H9 (cell line): ENCODE results near the gene TSPAN18. TPM values are rescaled to one million over a fixed set of nuclear protein-coding genes. Genes with fewer than 3 reads are reported as not detected.

Source experiments
- DNase-seq: peaks from one replicate; pipeline ENCODE4 v3.0.0-alpha.2; 2017
- H2AFZ ChIP-seq: one replicate; pipeline ENCODE4 v1.6.1; 2013; ENCODE audit warnings: mild to moderate bottlenecking, low read length, control low read depth, moderate library complexity
- H2AK5ac ChIP-seq: 2 replicates; pipeline ENCODE4 v1.6.1; 2013; ENCODE audit warnings: low read length, control low read depth, mixed read lengths; ENCODE audit not compliant: insufficient read length
- H2BK120ac ChIP-seq: one replicate; pipeline ENCODE4 v1.6.1; 2013; ENCODE audit warnings: low read depth, mild to moderate bottlenecking, low read length, control low read depth, inconsistent platforms; ENCODE audit not compliant: poor library complexity, severe bottlenecking
- H2BK12ac ChIP-seq: 2 replicates; pipeline ENCODE4 v1.6.1; 2013; ENCODE audit warnings: low read length, control low read depth, mixed read lengths, low read depth; ENCODE audit not compliant: insufficient read length
- H2BK15ac ChIP-seq: 2 replicates; pipeline ENCODE4 v1.6.1; 2013; ENCODE audit warnings: low read depth, low read length, control low read depth
- H2BK20ac ChIP-seq: one replicate; pipeline ENCODE4 v1.6.1; 2013; ENCODE audit warnings: low read depth, mild to moderate bottlenecking, low read length, control low read depth, inconsistent platforms; ENCODE audit not compliant: poor library complexity, severe bottlenecking
- H2BK5ac ChIP-seq: 2 replicates; pipeline ENCODE4 v1.6.1; 2013; ENCODE audit warnings: low read length, control low read depth, mixed read lengths; ENCODE audit not compliant: insufficient read length
- H3K14ac ChIP-seq: 2 replicates; pipeline ENCODE4 v1.6.1; 2013; ENCODE audit warnings: low read length, control low read depth; ENCODE audit not compliant: insufficient read depth
- H3K18ac ChIP-seq: 2 replicates; pipeline ENCODE4 v1.6.1; 2013; ENCODE audit warnings: low read depth, mild to moderate bottlenecking, mixed read lengths, low read length, control low read depth; ENCODE audit not compliant: insufficient read length
- H3K23ac ChIP-seq: 2 replicates; pipeline ENCODE4 v1.6.1; 2013; ENCODE audit warnings: low read length, control low read depth, mixed read lengths, low read depth; ENCODE audit not compliant: insufficient read length
- H3K23me2 ChIP-seq: 2 replicates; pipeline ENCODE4 v1.6.1; 2013; ENCODE audit warnings: low read depth, mild to moderate bottlenecking, mixed read lengths, low read length, control low read depth; ENCODE audit not compliant: insufficient read length, poor library complexity, severe bottlenecking
- H3K27ac ChIP-seq: 2 replicates; pipeline ENCODE4 v1.5.1; 2013; ENCODE audit warnings: low read length, control low read depth, mixed read lengths, low read depth; ENCODE audit not compliant: insufficient read length
- H3K27me3 ChIP-seq: 2 replicates; pipeline ENCODE4 v1.6.1; 2013; ENCODE audit warnings: low read length, control low read depth, inconsistent platforms; ENCODE audit not compliant: insufficient read depth
- H3K4ac ChIP-seq: 2 replicates; pipeline ENCODE4 v1.6.1; 2013; ENCODE audit warnings: low read depth, mild to moderate bottlenecking, control low read depth, inconsistent platforms, low read length, moderate library complexity
- H3K4me1 ChIP-seq: 2 replicates; pipeline ENCODE4 v1.6.1; 2013; ENCODE audit warnings: low read length, control low read depth, inconsistent platforms; ENCODE audit not compliant: insufficient read depth
- H3K4me2 ChIP-seq: 2 replicates; pipeline ENCODE4 v1.6.1; 2013; ENCODE audit warnings: low read length, control low read depth, mixed read lengths; ENCODE audit not compliant: insufficient read length, insufficient read depth
- H3K56ac ChIP-seq: 2 replicates; pipeline ENCODE4 v1.6.1; 2013; ENCODE audit warnings: low read depth, mild to moderate bottlenecking, mixed read lengths, low read length, control low read depth; ENCODE audit not compliant: insufficient read length
- H3K79me1 ChIP-seq: 2 replicates; pipeline ENCODE4 v1.6.1; 2013; ENCODE audit warnings: low read depth, mild to moderate bottlenecking, moderate library complexity, low read length, control low read depth, inconsistent platforms; ENCODE audit not compliant: insufficient read depth, poor library complexity, severe bottlenecking
- H3K79me2 ChIP-seq: 2 replicates; pipeline ENCODE4 v1.6.1; 2013; ENCODE audit warnings: low read length, control low read depth, inconsistent platforms; ENCODE audit not compliant: insufficient read depth
- H3K9ac ChIP-seq: 2 replicates; pipeline ENCODE4 v1.6.1; 2013; ENCODE audit warnings: low read length, control low read depth, mixed read lengths; ENCODE audit not compliant: insufficient read length; ENCODE audit errors: extremely low read depth
- H3K9me3 ChIP-seq: one replicate; pipeline ENCODE4 v1.6.1; 2013; ENCODE audit warnings: low read depth, low read length, inconsistent platforms; ENCODE audit not compliant: control insufficient read depth
- H3T11ph ChIP-seq: one replicate; pipeline ENCODE4 v1.6.1; 2013; ENCODE audit warnings: mild to moderate bottlenecking, low read length, control low read depth, inconsistent platforms
- H4K20me1 ChIP-seq: one replicate; pipeline ENCODE4 v1.6.1; 2013; ENCODE audit not compliant: control insufficient read depth, insufficient read length, insufficient read depth
- H4K5ac ChIP-seq: 2 replicates; pipeline ENCODE4 v1.6.1; 2013; ENCODE audit warnings: low read depth, mild to moderate bottlenecking, mixed read lengths, low read length, control low read depth; ENCODE audit not compliant: insufficient read length
- H4K8ac ChIP-seq: replicated peaks from 2 replicates; pipeline ENCODE4 v1.6.1; 2013; ENCODE audit warnings: low read length, control low read depth, mixed read lengths, low read depth; ENCODE audit not compliant: insufficient read length
- H4K91ac ChIP-seq: 2 replicates; pipeline ENCODE4 v1.6.1; 2013; ENCODE audit warnings: low read depth, mild to moderate bottlenecking, moderate library complexity, mixed read lengths, low read length, control low read depth; ENCODE audit not compliant: insufficient read length
- H3K27ac Mint-ChIP-seq, 3 experiments: 2 replicates in 2 of 3; 3 replicates in 1 of 3; pipeline ENCODE4 v1.8.0; 2020 to 2021; ENCODE audit warnings: mixed read lengths in 3 of 3, mild to moderate bottlenecking in 1 of 3, moderate library complexity in 1 of 3
- H3K27me3 Mint-ChIP-seq: 2 replicates; pipeline ENCODE4 v1.8.0; 2021; ENCODE audit warnings: low read depth, mild to moderate bottlenecking, moderate library complexity, mixed read lengths
- H3K36me3 Mint-ChIP-seq, 3 experiments: 2 replicates in 2 of 3; 3 replicates in 1 of 3; pipeline ENCODE4 v1.8.0; 2020 to 2021; ENCODE audit warnings: low read depth in 3 of 3, mixed read lengths in 3 of 3; ENCODE audit not compliant: insufficient read depth in 1 of 3
- H3K4me1 Mint-ChIP-seq, 2 experiments: 2 replicates each; pipeline ENCODE4 v1.8.0; 2020; ENCODE audit warnings: mixed read lengths in 2 of 2
- H3K4me3 Mint-ChIP-seq, 2 experiments: 2 replicates in 1 of 2; 3 replicates in 1 of 2; pipeline ENCODE4 v1.8.0; 2020 to 2021; ENCODE audit warnings: mild to moderate bottlenecking in 2 of 2, mixed read lengths in 2 of 2, moderate library complexity in 1 of 2
- H3K9me3 Mint-ChIP-seq, 2 experiments: 2 replicates in 1 of 2; 3 replicates in 1 of 2; pipeline ENCODE4 v1.8.0; 2020; ENCODE audit warnings: mild to moderate bottlenecking in 2 of 2, mixed read lengths in 2 of 2, moderate library complexity in 1 of 2
- CTCF ChIP-seq: fragments of 200-600 bp; sonication (generic); conservative IDR thresholded peaks from 3 replicates; pipeline ENCODE4 v1.8.0; 2021; ENCODE audit warnings: antibody characterized with exemption, mild to moderate bottlenecking
- WGBS: extraction: QIAGEN DNeasy Blood & Tissue Kit; methylation state at CpG from one replicate; pipeline ENCODE4 v1.1.7; 2013; ENCODE audit warnings: missing lambda C conversion rate, low lambda C conversion rate, mixed read lengths; ENCODE audit not compliant: insufficient read length; ENCODE audit errors: extremely low coverage; 5-methylcytosine and 5-hydroxymethylcytosine counted together
- total RNA-seq: library from RNA; stranded (reverse); gene quantifications from 2 replicates; pipeline ENCODE4 v1.2.1, GENCODE V29; 2021

TSPAN18 gene
- total RNA-seq, 1 experiment from 2014 or later = 25.3 TPM

GRCh38 chr11:44915004-44915403 is 188.2 kb downstream of the TSPAN18 start:
- Histone ChIP-seq H3K4me1 (peaks cover 2% of the 10 kb centered on the region; the same call in 1 of the 2 replicates), H2BK20ac (no peak overlapping the region), H4K5ac (no peak overlapping the region), H3K14ac (no peak overlapping the region), H2BK120ac (no peak overlapping the region), H3K27me3 (no peaks in the 10 kb centered on the region), H4K91ac (no peak overlapping the region), H4K8ac (no peak overlapping the region), H3K79me2 (no peaks in the 10 kb centered on the region), H3K27ac (no peak overlapping the region), H4K20me1 (no peaks in the 10 kb centered on the region), H2AFZ (no peak overlapping the region), H3K79me1 (no peaks in the 10 kb centered on the region), H3K23me2 (no peaks in the 10 kb centered on the region), H3T11ph (no peak overlapping the region), H2BK15ac (no peak overlapping the region), H3K9me3 (no peaks in the 10 kb centered on the region), H3K18ac (no peak overlapping the region), H3K4me2 (no peak overlapping the region), H3K9ac (no peak overlapping the region), H2AK5ac (no peak overlapping the region), H3K23ac (no peak overlapping the region), H2BK5ac (no peak overlapping the region), H2BK12ac (no peak overlapping the region), H3K56ac (no peak overlapping the region), H3K4ac (no peak overlapping the region)
- no CpG with 5 or more reads among the region's 10 CpGs for WGBS
- H3K4me3 Mint-ChIP-seq = no peak overlapping the region
- H3K9me3 Mint-ChIP-seq = no peaks in the 10 kb centered on the region; a peak in 1 of 5 replicates
- H3K4me1 Mint-ChIP-seq = peaks cover 20 to 23% of the 10 kb centered on the region in 2 experiments
- no peaks in the 10 kb centered on the region; a peak in 1 of 7 replicates for H3K36me3 Mint-ChIP-seq
- H3K27ac Mint-ChIP-seq = no peak overlapping the region
- no peak for TF ChIP-seq CTCF
- no peak for DNase-seq
- peaks cover 1% of the 10 kb centered on the region for H3K27me3 Mint-ChIP-seq
